MCF 10A (cell line): ENCODE measurements around the gene CTSO. TPM values are rescaled to one million over a fixed set of nuclear protein-coding genes. Genes with fewer than 3 reads are reported as not detected.

ENCODE experiments used
- BruUV-seq: library from RNA; stranded (reverse); fragments of 400-500 nt; replicated peaks from 2 replicates; lab custom pipeline; 2021; lab: Mats Ljungman, UMichigan
- CTCF ChIA-PET: fragments of 300-600 bp; sonication (Branson Sonifier 250); formaldehyde crosslinking; extraction: SDS; loops from one replicate; lab custom pipeline; 2021; ENCODE audit warnings: antibody characterized with exemption, inconsistent platforms; lab: Yijun Ruan, JAX
- POLR2A ChIA-PET: fragments of 300-600, 350-650 bp; sonication (Branson Sonifier 250); formaldehyde crosslinking; extraction: SDS; loops from one replicate; lab custom pipeline; 2020; ENCODE audit warnings: antibody characterized with exemption, inconsistent platforms; lab: Yijun Ruan, JAX
- DNase-seq: peaks from one replicate; pipeline ENCODE4 v3.0.0-alpha.2; 2018; ENCODE audit not compliant: unreplicated experiment
- H3K27ac Mint-ChIP-seq: one replicate; pipeline ENCODE4 v1.8.0; 2022; ENCODE audit warnings: mild to moderate bottlenecking, low read depth, mixed read lengths; ENCODE audit not compliant: unreplicated experiment
- H3K27me3 Mint-ChIP-seq: one replicate; pipeline ENCODE4 v1.8.0; 2022; ENCODE audit warnings: mixed read lengths; ENCODE audit not compliant: insufficient read depth, unreplicated experiment
- H3K36me3 Mint-ChIP-seq: one replicate; pipeline ENCODE4 v1.8.0; 2022; ENCODE audit warnings: mild to moderate bottlenecking, moderate library complexity, mixed read lengths; ENCODE audit not compliant: insufficient read depth, unreplicated experiment
- H3K4me1 Mint-ChIP-seq: one replicate; pipeline ENCODE4 v1.8.0; 2022; ENCODE audit warnings: mixed read lengths; ENCODE audit not compliant: insufficient read depth, unreplicated experiment
- H3K4me3 Mint-ChIP-seq: one replicate; pipeline ENCODE4 v1.8.0; 2022; ENCODE audit warnings: mild to moderate bottlenecking, moderate library complexity, mixed read lengths; ENCODE audit not compliant: unreplicated experiment
- H3K9me3 Mint-ChIP-seq: one replicate; pipeline ENCODE4 v1.8.0; 2022; ENCODE audit warnings: mixed read lengths; ENCODE audit not compliant: unreplicated experiment
- CTCF ChIP-seq: fragments of 200-600 bp; IDR thresholded peaks from one replicate; pipeline ENCODE4 v1.8.0; 2022; ENCODE audit warnings: antibody characterized with exemption, mild to moderate bottlenecking; ENCODE audit not compliant: unreplicated experiment
- intact Hi-C: fragments of 100-400 bp; cut with micrococcal nuclease; formaldehyde crosslinking; loops from 2 replicates; pipeline ENCODE4 v1.14.1; 2022
- total RNA-seq: library from RNA; stranded (reverse); gene quantifications from 2 replicates; pipeline ENCODE4 v1.2.3, GENCODE V29; 2022

CTSO gene
- total RNA-seq, 1 experiment from 2014 or later, result 2.3 TPM

DNA sequence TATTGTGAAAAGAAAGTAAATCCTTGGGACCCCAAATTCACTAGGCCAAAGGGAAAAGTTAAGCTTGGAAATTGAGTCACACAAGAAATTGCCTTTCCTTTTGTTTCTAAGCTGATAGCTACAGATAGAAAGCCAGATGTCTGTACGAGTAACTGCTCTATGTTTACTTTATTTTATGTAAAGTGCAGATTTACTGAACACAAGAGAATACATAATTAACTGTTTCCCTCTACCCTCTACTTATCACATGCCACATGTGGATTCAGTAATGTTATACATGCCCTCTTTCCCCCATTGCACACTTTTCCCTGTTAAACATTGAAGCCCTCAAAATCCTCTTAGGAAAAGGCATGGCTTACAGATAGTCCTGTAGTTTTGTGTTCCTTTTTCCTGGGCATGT is 66.6 kb downstream of the CTSO start:
- Mint-ChIP-seq H3K4me3 (no peak overlapping the region), H3K9me3 (peaks cover 18% of the 10 kb centered on the region), H3K27me3 (no peaks in the 10 kb centered on the region), H3K27ac (no peak overlapping the region), H3K36me3 (no peaks in the 10 kb centered on the region), H3K4me1 (peaks cover 9% of the 10 kb centered on the region)
- DNase-seq, result no peak
- no peak for TF ChIP-seq CTCF
- CTCF ChIA-PET, result interaction anchor here (0.9 to 1.6 kb wide), 3 partner anchors 13 to 77 kb away, joined by 3 to 7 read pairs (median 3); no protein-coding TSS in a partner anchor
- intact Hi-C loops, result no loop called here
- POLR2A ChIA-PET, result interaction anchor here (0.6 kb wide), 1 partner anchor 12 kb away, joined by 3 read pairs; no protein-coding TSS in a partner anchor
- no TSS peak for BruUV-seq

- Mint-ChIP-seq H3K27me3 (no peaks in the 10 kb centered on the region), H3K4me3 (no peak overlapping the region), H3K36me3 (no peaks in the 10 kb centered on the region), H3K27ac (no peak overlapping the region), H3K9me3 (peaks cover 16% of the 10 kb centered on the region), H3K4me1 (peaks cover 9% of the 10 kb centered on the region)
- POLR2A ChIA-PET, result no interaction called here
- DNase-seq, result no peak
- intact Hi-C loops, result no loop called here
- BruUV-seq, result no TSS peak
- no peak for TF ChIP-seq CTCF
- CTCF ChIA-PET, result interaction anchor here (0.7 kb wide), 1 partner anchor 187 kb away, joined by 3 read pairs; no protein-coding TSS in a partner anchor
Observed at GRCh38 chr4:155885666-155886065, 68.0 kb downstream of the CTSO start.

- BruUV-seq, result no TSS peak
- intact Hi-C loops, result no loop called here
- no peak overlapping the region for H3K4me3 Mint-ChIP-seq
- POLR2A ChIA-PET, result interaction anchor here (0.5 kb wide), 1 partner anchor 242 kb away, joined by 4 read pairs; no protein-coding TSS in a partner anchor
- no peak for TF ChIP-seq CTCF
- CTCF ChIA-PET, result no interaction called here
- no peaks in the 10 kb centered on the region for H3K27me3 Mint-ChIP-seq
- H3K9me3 Mint-ChIP-seq, result peaks cover 16% of the 10 kb centered on the region
- no peaks in the 10 kb centered on the region for H3K4me1 Mint-ChIP-seq
- no peak overlapping the region for H3K27ac Mint-ChIP-seq
- no peaks in the 10 kb centered on the region for H3K36me3 Mint-ChIP-seq
- no peak for DNase-seq
Observed at GRCh38 chr4:155883895-155884294, 69.8 kb downstream of the CTSO start.

DNA sequence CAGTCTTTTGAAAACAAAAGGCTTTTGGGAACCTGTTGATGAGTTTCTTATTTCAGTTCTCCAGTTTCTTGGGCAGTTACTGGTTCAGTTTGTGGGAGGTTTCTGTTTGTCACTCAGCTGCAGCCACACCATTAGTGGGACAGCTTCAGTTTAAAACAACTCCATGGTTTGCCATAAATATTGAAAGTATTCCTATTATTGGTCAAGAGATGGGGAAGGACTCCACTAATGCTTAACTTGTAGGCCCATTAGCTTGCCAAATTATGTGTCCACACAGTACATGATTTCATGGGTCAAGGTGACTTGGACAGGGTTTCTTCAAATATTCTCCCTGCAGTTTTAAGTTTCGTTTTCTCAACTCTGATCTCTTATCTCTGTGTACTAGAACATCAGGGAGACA is 72.1 kb downstream of the CTSO start:
- no peak for DNase-seq
- TF ChIP-seq CTCF, result no peak
- intact Hi-C loops, result no loop called here
- H3K9me3 Mint-ChIP-seq, result peaks cover 16% of the 10 kb centered on the region
- BruUV-seq, result no TSS peak
- H3K27me3 Mint-ChIP-seq, result no peaks in the 10 kb centered on the region
- ChIA-PET POLR2A (no interaction called here), CTCF (no interaction called here)
- H3K36me3 Mint-ChIP-seq, result no peaks in the 10 kb centered on the region
- no peak overlapping the region for H3K4me3 Mint-ChIP-seq
- H3K27ac Mint-ChIP-seq, result no peak overlapping the region
- H3K4me1 Mint-ChIP-seq, result no peaks in the 10 kb centered on the region
